Panc1 (cell line): Measurements from ENCODE around the gene KPNA2. TPM values are rescaled to one million over a fixed set of nuclear protein-coding genes. Genes with fewer than 3 reads are reported as not detected.
A peak's percentile ranks its signal among the peaks of the same experiment; 100 is the strongest.

ENCODE experiments used
- ATAC-seq: fragments of 200-7000 bp; cut with Tn5 transposase; 2 replicates; pipeline ENCODE4 v1.9.1; 2020; ENCODE audit warnings: mild to moderate bottlenecking, moderate library complexity
- BruUV-seq: library from RNA; stranded (reverse); fragments of 400-500 nt; replicated peaks from 2 replicates; lab custom pipeline; 2021; lab: Mats Ljungman, UMichigan
- CTCF ChIA-PET: fragments of 300-600 bp; sonication (Branson Sonifier 250); formaldehyde crosslinking; loops from one replicate; lab custom pipeline; 2022; ENCODE audit warnings: antibody characterized with exemption; lab: Charles Lee
- POLR2A ChIA-PET: fragments of 300-600 bp; sonication (Branson Sonifier 250); formaldehyde crosslinking; loops from one replicate; lab custom pipeline; 2022; ENCODE audit warnings: antibody characterized with exemption; lab: Charles Lee
- DNase-seq: peaks from one replicate; pipeline ENCODE4 v3.0.0-alpha.2; 2010; ENCODE audit warnings: low read depth, low spot score
- H3K27ac ChIP-seq: 2 replicates; pipeline ENCODE4 v1.5.1; 2011; ENCODE audit warnings: mild to moderate bottlenecking, low read length, inconsistent platforms
- H3K27me3 ChIP-seq: fragments of 200-500 bp; sonication (Bioruptor generic); 2 replicates; pipeline ENCODE4 v1.6.0; 2014; ENCODE audit warnings: low read length, inconsistent platforms; ENCODE audit not compliant: control insufficient read depth, insufficient read depth
- H3K36me3 ChIP-seq: fragments of 200-500 bp; sonication (Bioruptor generic); 2 replicates; pipeline ENCODE4 v1.5.1; 2014; ENCODE audit warnings: inconsistent platforms, mild to moderate bottlenecking, low read length, moderate library complexity; ENCODE audit not compliant: control insufficient read depth, insufficient read depth
- H3K4me1 ChIP-seq: 2 replicates; pipeline ENCODE4 v1.5.1; 2011; ENCODE audit warnings: inconsistent platforms, mild to moderate bottlenecking, low read length, moderate library complexity; ENCODE audit not compliant: control insufficient read depth, insufficient read depth
- H3K4me3 ChIP-seq, 2 experiments: 2 replicates each; pipeline ENCODE4 v1.5.1; 2011 to 2012; ENCODE audit warnings: low read depth in 2 of 2, low read length in 2 of 2, mild to moderate bottlenecking in 2 of 2, inconsistent platforms in 1 of 2, moderate library complexity in 1 of 2
- H3K9me3 ChIP-seq: fragments of 200-500 bp; sonication (Bioruptor generic); 2 replicates; pipeline ENCODE4 v1.5.1; 2014; ENCODE audit warnings: low read depth, mild to moderate bottlenecking, inconsistent platforms, low read length, moderate library complexity; ENCODE audit not compliant: control insufficient read depth, insufficient read depth
- POLR2AphosphoS5 ChIP-seq: IDR thresholded peaks from 2 replicates; pipeline ENCODE4 v1.6.1; 2012; ENCODE audit warnings: mild to moderate bottlenecking, low read depth, low read length, moderate library complexity
- SIN3A ChIP-seq: IDR thresholded peaks from 2 replicates; pipeline ENCODE4 v1.6.1; 2012; ENCODE audit warnings: low read depth, mild to moderate bottlenecking, low read length, moderate library complexity, borderline replicate concordance; ENCODE audit not compliant: insufficient read depth
- in situ Hi-C: cut with HindIII; loops from 2 replicates; pipeline ENCODE4 v1.10.0; 2016; ENCODE audit warnings: low sequenced_read_pairs, low pct_unique_long_range_greater_than_20kb
- intact Hi-C: fragments of 100-400 bp; cut with micrococcal nuclease; formaldehyde crosslinking; loops from one replicate; pipeline ENCODE4 v1.10.0; 2022; ENCODE audit not compliant: unreplicated experiment
- total RNA-seq: library from RNA; stranded (reverse); gene quantifications from one replicate; pipeline ENCODE4 v1.2.1, GENCODE V29; 2021; ENCODE audit not compliant: unreplicated experiment
- TF ChIP-seq, protein P1 (sequence below), 2 experiments: IDR thresholded peaks; 2 replicates each; pipeline ENCODE4 v1.6.1; 2011 to 2012; ENCODE audit warnings: low read depth in 2 of 2, control low read depth in 1 of 2, low read length in 1 of 2, mild to moderate bottlenecking in 1 of 2, moderate library complexity in 1 of 2; ENCODE audit not compliant: insufficient read depth in 1 of 2
- TF ChIP-seq, protein P2 (sequence below): fragments of 450-650 bp; IDR thresholded peaks from 2 replicates; pipeline ENCODE4 v1.5.1; 2017; ENCODE audit warnings: mild to moderate bottlenecking

KPNA2 gene
- total RNA-seq, 1 experiment from 2014 or later: 177 TPM

DNA sequence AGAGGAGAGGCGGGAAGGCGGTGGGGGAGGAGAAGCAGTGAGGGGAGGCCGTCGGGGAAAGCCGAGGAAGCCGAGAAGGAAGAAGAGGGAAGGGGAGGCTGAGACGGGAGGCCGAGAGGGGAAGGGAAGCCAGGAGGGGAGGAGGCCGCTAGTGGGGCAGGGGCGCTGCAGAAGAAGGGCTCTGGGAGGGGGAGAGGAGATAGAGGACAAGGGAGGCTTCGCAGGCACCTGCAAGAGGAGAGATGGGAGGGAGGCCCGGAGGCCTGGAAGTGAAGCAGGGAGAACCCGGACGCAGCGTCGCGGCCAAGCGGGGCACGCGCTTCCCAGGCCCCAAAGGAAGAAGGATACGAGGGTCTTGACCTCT is 41.6 kb upstream of the KPNA2 start:
- BruUV-seq: no TSS peak
- ChIA-PET CTCF (no interaction called here), POLR2A (no interaction called here)
- intact Hi-C loops: no loop called here
- DNase-seq (no peak), ATAC-seq (peak; percentile 15)
- TF ChIP-seq POLR2AphosphoS5 (0 out of 2 replicates have a peak, but pooled peaks have one; percentile 31), SIN3A (no peak)
- TF ChIP-seq, protein P1, sequence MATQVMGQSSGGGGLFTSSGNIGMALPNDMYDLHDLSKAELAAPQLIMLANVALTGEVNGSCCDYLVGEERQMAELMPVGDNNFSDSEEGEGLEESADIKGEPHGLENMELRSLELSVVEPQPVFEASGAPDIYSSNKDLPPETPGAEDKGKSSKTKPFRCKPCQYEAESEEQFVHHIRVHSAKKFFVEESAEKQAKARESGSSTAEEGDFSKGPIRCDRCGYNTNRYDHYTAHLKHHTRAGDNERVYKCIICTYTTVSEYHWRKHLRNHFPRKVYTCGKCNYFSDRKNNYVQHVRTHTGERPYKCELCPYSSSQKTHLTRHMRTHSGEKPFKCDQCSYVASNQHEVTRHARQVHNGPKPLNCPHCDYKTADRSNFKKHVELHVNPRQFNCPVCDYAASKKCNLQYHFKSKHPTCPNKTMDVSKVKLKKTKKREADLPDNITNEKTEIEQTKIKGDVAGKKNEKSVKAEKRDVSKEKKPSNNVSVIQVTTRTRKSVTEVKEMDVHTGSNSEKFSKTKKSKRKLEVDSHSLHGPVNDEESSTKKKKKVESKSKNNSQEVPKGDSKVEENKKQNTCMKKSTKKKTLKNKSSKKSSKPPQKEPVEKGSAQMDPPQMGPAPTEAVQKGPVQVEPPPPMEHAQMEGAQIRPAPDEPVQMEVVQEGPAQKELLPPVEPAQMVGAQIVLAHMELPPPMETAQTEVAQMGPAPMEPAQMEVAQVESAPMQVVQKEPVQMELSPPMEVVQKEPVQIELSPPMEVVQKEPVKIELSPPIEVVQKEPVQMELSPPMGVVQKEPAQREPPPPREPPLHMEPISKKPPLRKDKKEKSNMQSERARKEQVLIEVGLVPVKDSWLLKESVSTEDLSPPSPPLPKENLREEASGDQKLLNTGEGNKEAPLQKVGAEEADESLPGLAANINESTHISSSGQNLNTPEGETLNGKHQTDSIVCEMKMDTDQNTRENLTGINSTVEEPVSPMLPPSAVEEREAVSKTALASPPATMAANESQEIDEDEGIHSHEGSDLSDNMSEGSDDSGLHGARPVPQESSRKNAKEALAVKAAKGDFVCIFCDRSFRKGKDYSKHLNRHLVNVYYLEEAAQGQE (IDR thresholded peaks at IDR 0.05; ENCODE audit: insufficient read depth in 1 of 2, low read depth in 2 of 2, low read length in 1 of 2): no peak
- TF ChIP-seq, protein P2, sequence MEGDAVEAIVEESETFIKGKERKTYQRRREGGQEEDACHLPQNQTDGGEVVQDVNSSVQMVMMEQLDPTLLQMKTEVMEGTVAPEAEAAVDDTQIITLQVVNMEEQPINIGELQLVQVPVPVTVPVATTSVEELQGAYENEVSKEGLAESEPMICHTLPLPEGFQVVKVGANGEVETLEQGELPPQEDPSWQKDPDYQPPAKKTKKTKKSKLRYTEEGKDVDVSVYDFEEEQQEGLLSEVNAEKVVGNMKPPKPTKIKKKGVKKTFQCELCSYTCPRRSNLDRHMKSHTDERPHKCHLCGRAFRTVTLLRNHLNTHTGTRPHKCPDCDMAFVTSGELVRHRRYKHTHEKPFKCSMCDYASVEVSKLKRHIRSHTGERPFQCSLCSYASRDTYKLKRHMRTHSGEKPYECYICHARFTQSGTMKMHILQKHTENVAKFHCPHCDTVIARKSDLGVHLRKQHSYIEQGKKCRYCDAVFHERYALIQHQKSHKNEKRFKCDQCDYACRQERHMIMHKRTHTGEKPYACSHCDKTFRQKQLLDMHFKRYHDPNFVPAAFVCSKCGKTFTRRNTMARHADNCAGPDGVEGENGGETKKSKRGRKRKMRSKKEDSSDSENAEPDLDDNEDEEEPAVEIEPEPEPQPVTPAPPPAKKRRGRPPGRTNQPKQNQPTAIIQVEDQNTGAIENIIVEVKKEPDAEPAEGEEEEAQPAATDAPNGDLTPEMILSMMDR: no peak
- Histone ChIP-seq H3K27ac (peak overlapping the region; percentile 82), H3K4me1 (peaks cover 9% of the 10 kb centered on the region), H3K36me3 (peaks cover 2% of the 10 kb centered on the region; the same call in 1 of the 2 replicates), H3K27me3 (no peaks in the 10 kb centered on the region), H3K4me3 (peak overlapping the region; percentile 60 to 66), H3K9me3 (no peaks in the 10 kb centered on the region)
- in situ Hi-C loops: no loop called here

DNA sequence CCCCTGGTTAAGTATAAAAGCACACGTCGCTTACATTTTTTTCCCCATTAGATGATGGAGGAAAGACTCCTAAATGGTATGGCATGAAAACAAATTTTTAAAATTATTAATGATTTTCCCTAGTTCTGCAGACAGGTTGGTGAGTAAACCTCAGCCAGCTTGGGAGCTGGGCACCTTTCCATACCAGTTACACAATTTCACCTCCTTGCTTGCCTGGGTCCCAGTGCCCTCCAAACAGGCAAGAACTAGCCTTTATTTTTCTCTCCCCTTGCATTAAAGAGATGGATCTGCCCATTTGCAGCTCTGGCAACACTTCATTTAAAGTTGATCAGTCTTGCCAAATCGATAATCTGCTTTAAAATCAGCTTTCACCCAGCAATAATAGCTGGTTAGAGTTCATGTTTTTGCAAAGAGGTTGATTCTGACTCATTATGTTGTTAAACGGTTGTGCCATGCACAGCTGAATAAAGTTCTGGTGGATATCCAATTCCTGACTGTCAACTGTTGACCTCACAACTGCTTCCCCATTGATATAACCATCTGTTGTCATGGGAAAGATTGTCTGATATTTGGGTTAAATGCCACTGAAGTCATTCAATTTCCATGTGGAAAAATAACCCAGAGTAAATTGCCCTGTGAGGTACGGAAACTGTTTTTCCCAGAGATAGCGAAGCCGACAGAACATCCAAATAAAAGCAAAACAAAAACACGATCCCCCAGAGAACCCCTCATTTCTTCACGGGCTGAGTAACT is 40.5 kb upstream of the KPNA2 start:
- intact Hi-C loops (no loop called here), in situ Hi-C loops (no loop called here)
- no TSS peak for BruUV-seq
- Histone ChIP-seq H3K27ac (peak overlapping the region; percentile 34), H3K36me3 (peaks cover 2% of the 10 kb centered on the region; the same call in 1 of the 2 replicates), H3K9me3 (no peaks in the 10 kb centered on the region), H3K4me3 (peak overlapping the region; percentile 50 to 69), H3K4me1 (peaks cover 9% of the 10 kb centered on the region), H3K27me3 (no peaks in the 10 kb centered on the region)
- ChIA-PET POLR2A (no interaction called here), CTCF (no interaction called here)
- TF ChIP-seq SIN3A: no peak
- TF ChIP-seq, protein P2: no peak
- TF ChIP-seq, protein P1 (IDR thresholded peaks at IDR 0.05; ENCODE audit: insufficient read depth in 1 of 2, low read depth in 2 of 2, low read length in 1 of 2): no peak
- ATAC-seq: peak; percentile 24; the same call in 1 of the 2 replicates
- no peak for DNase-seq
